GM21381 (cell line): ENCODE data around the gene CMTM7.

Experiments
- ATAC-seq: cut with Tn5 transposase; IDR thresholded peaks from one replicate; pipeline ENCODE4 v1.9.1; 2021; ENCODE audit warnings: mild to moderate bottlenecking, moderate library complexity; ENCODE audit not compliant: unreplicated experiment

The CMTM7 gene, protein sequence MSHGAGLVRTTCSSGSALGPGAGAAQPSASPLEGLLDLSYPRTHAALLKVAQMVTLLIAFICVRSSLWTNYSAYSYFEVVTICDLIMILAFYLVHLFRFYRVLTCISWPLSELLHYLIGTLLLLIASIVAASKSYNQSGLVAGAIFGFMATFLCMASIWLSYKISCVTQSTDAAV

DNA sequence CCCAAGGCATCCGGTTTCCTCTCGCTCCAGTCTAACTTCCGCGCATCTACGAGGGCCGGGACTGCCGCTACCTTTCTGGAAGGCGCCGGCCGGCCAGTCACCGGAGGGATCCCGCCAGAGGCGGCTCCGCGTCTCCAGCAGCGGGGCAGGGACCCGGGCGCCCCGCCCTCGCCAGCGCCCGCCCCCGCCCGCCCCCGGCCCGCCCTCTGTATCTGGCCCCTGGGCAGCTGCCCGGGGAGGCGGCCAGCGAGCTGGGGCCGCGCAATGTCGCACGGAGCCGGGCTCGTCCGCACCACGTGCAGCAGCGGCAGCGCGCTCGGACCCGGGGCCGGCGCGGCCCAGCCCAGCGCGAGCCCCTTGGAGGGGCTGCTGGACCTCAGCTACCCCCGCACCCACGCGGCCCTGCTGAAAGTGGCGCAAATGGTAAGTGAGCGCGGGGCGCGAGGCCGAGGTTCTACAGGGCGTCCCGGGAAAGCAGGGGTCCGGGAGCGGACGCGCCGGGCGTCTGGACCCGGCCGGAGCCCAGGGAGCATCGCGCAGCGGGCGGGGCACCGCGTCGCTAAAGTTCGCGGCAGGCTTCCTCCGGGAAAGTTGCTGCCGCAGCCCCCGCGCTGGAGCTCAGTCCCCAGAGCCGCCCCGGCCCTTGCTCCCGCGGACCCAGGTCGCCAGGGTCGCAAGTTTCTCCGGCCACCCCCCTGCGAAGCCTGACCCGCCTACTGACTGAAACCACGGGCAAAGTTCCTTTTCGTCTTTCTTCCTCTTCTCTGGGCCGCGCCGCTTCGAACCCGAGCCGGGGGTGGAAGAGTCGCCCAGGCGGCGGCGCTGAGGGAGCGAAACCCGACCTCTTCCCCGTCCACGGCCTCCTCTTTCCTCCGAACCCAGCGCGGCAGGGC, at the start of gene CMTM7:
CMTM7 (plus strand) TSS at position 211 of the 893 bp plus-strand sequence; CDS start at position 265, 54 bp downstream.
- peak; percentile 58 for ATAC-seq

DNA sequence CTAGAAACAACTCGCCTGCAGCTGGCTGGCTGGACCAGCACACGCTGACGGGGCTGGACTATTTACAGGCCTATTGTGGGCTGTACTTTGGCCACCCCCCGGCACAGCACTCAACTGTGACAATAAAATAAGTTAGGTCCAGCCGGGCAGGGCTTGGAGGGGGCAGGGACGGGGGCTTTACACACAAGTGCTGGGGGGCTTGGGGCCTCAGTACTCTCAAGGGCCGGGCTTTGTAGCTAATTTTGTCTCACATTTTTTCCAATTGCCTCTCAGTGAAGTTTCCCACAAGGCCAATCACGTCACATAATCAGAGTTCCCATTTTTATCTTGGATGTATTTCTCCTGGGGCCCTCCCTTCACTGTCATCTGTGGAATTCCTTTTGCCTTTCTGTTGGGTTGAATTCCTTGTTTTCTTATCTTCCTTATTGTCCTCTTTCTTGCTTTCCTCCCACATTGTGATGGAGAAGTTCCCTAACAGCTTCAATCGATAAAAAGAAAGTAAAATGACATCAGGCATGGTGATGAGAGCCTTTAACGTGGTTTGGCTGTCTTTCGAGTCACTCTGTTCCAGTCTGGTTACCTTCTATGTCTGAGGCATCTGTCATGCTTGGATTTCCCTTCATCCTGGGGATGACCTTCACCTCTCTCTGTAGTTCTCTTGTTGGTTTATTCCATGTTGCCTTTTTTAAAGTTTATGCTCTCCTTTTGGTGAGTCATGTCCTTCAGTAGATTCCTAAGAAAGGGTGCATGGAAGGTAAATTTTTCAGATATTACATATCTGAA, 44.1 kb upstream of the CMTM7 start:
- no peak for ATAC-seq

DNA sequence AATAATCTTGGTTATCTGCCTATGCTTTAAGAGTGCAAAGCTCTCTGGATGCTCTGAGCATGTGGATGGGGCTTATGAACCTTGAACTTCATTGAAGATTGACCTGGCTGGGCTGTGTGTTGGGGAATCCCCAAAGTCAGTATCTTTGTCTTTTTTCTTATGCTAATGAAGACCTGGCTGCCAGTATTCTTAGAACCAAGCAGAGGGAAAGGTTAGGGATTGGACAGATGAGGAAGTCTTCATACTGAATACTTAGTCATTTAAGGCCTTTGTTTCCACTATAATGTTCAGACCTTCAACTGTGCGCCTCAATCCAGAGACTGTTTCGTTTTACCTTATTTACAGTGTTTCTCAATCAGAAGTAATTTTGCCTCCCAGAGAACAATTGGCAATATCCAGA, 42.5 kb upstream of the CMTM7 start:
- no peak for ATAC-seq

DNA sequence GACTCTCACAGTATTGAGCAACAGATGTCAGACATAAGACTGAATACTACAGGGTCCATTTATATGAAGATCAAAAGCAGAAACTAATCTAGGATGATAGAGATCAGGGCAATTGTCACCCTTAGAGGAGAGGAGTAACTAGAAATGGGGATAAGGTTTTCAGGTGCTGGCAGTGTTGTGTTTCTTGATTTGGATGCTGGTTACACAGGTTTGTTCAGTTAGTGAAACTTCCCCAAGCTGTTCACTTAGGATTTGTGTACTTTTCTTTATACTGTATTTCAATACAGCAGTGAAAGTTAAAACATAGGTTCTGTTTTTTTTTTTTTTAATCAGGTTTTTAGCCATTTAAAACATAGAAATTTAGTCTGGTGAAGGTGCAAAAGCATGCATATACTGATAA, 39.1 kb upstream of the CMTM7 start:
- no peak for ATAC-seq

DNA sequence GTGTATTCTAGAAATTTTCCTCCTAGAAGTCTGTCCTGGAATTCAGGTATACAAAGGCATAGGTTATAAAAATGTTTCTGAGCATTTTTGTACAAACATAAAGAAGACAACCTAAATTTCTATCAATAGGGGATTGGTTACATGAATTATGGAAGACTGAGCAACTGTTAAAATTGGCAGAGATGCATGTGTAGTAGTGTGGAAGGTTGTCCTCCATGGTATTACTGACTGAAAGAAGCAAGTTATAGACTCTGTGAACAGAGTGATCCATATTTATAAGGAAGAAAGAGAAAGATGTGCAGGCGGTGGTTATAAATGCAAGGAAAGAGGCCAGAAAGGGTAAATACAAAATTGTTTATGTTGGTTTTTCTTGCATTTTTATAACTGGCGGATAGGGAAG, 38.3 kb upstream of the CMTM7 start:
- ATAC-seq, result no peak

DNA sequence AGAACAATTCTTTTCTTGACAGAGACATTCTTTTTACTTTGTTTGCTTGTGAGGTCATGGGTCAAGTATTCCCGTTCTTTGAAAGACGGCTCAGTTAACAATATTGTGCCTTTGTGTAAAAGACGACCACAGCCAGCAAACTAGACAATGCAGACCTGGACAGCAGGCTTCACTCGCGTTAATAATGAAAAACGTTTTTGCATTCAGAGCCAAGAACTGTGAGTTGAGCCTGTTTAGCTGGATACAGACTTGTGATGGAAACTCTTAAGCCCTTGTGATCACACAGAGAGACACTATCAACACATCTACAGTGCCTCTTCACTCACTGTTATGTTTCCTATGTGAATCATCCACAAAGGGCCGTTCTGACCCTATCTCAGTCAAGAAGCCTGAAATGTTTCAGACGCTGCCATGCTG, 37.3 kb upstream of the CMTM7 start:
- ATAC-seq, result no peak

DNA sequence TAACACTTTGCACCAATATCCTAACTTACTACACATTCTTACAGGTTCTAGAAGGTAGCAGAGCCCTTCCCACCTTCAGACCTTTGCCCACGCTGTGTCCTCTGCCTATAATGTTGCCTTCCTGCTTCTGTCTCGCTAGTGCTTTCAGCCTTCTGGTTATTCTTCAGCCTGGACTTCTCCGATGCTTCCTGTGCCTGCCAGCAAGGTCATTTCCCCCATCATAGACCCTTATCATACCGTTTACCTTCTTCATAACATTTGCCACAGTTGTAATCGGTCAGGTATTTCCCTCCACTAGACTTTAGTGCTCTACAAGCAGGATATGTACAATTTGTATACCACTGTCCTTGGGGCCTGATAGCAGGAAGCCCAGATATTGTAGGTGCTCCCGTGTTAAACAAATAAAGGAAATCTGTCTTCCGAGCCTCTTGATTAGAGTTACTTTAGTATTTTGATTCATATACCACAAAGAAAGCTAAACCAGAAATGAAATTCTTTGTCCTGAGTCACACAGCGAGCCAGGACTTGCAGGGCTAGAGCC, 35.8 kb upstream of the CMTM7 start:
- no peak for ATAC-seq

DNA sequence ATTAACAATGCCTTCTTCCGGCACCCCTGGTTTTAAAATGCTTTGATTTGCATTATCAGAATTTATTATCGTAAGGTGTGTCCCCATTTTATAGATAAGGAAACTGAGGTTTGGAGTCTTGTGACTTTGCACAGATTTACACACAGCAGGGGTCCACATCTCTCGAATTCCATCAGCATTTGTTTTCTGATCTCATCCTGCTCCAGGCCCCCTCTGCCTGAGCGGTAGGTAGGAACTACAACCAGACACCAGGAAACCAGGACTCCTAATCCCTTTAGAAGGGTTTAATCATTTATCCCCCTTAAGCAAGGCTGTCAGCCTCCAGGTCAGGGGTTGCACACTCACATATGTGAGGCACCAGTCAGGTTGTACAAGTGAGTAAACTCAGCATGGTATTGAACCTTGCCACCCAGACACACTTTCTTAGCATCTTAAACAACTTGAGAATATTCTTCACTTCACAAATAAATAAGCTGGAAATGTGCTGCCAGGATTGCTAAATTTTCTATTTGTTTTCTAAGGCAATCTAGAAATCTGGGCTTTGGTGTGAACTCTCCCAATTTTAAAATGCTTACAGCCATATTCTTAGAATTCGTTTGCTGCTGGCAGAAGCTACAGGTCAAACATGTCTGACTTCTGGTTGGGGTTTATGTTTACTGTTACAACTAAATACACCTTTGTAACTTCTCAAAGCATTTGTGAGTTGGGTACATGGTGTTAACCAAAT, 31.7 kb upstream of the CMTM7 start:
- no peak for ATAC-seq

DNA sequence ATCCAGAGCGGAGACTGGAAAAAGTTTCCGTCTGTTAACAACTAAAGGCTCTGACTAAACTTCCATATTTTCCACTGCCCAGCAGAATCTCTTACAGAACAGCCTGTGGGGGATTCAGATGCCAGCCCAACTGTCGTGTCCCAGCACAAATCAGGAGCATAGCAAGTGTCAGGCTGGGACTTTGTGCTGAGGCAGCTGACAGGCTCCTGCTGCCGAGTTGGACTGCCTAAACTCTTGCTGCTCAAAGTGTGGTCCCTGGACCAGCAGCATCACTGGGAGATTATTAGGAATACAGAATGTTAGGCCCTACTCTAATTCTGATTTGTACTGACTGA, 31.2 kb upstream of the CMTM7 start:
- no peak for ATAC-seq

DNA sequence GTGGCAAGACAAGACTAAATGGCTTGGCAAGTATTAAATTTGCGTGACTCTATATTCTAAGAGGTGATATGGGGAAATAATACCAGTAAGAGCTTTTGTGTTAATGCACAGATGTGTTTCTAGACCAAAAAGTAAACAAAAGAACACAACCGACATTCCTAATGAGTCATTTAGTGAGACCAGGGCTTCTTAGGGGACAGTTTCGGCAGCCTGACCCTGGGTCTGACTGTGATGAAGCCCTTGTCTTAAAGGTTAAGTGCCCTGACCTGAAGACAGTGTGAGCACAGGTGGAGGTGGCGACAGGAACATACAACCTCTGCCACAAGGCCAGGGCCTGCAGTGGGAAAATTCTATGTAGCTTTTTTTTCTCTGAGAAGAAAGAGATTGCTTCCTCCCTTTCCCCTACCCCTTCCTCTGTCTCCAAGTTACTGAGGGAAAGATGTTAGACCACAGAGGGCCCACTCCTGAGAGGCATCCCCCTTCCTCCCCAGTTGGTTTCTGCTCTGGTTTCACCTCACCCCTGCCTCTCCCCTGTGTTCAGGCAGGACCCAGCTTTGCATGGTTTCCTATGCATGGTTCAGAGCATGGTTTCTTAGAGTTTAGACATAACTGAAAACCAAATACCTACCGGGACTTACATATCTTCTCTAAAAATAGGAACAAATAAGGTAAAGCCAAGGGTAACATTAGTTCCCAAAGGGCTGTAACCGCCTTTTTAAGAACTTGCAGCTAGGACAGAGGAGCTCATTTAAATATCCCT, 24.8 kb upstream of the CMTM7 start:
- peak; percentile 56 for ATAC-seq

DNA sequence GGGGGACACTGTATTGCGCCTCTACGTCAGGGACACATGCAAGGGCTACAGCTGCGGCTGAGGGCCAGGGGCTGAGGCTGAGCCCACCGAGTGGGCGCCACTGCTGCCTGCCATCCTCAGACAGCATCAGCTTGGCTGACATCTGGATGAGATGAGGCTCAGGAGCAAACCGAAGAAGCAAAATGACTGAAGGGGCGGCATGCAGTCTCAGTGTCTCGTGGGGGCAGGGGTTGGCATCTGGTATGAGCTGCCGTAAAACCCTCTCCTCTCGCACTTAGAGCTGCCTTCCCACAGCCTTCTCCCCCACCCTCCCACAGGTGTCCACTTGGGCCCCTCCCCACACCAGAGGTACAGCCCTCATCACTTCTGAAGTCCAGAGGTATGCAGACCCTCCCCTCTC, 24.2 kb upstream of the CMTM7 start:
- no peak for ATAC-seq

DNA sequence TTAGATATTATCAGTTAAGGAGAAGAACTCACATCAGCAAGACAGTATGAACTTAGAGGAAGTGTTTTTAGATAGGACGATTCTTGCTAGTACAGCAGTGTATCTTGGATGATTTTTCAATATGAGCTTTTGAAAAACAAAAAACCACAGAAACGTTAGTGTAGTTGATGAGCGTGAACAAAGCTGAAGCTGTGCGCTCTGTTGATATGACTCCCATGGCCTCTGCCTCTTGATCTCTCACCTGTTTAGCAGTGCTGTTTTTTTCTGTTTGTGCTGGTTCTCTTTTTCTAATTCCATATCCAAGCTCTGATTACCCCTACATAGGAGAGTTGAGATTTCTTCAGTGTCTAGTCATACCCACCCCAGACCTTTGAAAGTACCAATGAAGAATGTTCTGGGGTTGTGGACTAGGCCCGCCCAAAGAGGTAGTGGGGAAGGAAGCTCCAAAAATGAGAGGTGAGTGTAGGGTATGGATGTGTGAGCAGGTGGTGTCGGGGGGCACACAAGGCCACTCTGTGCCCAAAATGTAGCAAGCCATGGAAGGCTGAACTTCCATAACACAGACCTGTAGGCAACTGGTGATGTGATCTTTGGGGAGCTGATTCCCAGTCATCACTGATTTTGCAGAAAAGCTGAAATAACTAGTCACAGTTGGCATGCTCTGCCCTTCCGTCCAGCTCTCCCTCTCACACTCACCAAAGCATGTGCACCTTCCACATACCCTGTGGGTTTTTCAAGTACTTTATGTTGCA, 20.0 kb upstream of the CMTM7 start:
- no peak for ATAC-seq

DNA sequence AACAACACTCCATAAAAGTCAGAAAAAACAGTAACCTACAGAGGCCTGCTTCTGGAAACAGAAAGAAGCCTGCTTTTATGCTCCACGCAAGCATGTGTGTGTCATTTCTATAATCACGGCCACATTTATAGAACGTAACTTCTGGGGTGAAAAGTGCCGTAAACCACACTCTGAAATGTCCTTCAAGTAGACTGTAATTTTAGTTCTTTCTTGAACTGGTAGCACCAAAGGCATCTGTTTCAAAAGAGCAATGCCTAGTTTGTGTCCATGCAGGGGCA, 19.5 kb upstream of the CMTM7 start:
- ATAC-seq, result no peak

DNA sequence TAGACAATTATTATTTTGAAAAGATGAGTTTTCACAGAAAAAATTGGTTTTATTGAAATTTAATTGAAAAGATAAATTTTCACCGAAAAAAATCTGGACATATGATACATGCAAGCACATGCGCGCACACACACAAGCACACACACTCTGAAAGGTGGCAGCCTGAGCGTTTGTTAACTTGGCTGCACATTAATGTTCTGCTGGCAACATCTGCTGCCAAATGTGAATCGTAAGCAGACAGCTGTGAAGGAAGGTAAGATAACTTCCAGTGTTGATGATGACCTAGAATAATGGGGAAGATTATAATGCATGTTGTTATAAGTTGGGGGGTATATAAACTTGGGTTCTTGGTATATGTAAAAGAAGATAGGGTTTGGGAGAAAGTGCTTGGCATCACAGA, 18.4 kb upstream of the CMTM7 start:
- ATAC-seq, result no peak

DNA sequence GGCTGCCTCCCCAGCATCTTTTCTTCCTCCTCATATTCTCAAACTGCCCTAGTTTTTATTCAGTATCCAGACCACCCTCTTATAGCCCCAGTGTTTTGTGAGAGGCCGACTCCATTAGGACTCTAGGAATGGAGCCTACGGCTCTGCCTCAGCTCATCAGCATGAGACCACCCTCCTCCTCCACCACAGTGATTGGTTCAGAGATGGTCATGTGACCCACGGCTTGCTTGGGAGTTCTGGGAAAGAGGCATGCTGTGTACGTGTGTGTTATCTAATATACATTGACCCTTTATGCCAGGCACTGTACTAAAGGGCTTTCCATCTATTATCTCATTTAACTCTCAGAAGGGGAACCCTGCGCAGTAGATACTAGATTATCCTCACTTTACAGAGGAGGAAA, 17.8 kb upstream of the CMTM7 start:
- ATAC-seq, result no peak

DNA sequence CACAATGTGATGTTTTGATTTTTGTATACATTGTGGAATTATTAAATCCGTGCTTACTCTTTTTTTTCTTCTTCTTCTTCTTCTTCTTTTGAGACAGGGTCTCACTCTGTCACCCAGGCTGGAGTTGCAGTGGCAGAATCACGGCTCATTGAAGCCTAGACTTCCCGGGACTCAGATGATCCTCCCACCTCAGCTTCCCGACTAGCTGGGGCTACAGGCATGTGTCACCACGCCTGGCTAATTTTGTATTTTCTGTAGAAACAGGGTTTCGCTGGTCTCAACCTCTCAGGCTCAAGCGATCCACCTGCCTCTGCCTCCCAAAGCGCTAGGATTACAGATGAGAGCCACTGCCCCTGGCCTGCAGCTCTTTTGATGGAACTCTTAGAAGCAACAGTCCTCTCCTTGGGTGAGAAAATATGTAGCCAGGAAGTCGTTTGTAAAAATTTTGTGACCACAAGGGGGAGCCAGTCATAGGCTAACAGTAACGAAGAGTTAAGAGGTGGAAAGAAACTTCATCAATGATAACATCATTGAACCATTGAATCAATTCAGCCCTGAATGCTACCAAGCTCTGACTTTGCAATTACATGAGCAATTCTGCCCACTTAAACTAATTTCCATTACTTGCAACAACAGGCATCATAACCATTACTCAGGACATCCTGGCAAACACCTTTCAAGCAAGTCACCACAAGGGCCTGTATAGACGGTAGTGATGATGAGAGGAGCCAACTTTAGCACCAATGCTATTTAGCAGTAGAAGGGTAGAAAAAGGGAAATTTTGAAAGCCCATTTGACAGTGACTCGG, 16.7 kb upstream of the CMTM7 start:
- ATAC-seq, result no peak

DNA sequence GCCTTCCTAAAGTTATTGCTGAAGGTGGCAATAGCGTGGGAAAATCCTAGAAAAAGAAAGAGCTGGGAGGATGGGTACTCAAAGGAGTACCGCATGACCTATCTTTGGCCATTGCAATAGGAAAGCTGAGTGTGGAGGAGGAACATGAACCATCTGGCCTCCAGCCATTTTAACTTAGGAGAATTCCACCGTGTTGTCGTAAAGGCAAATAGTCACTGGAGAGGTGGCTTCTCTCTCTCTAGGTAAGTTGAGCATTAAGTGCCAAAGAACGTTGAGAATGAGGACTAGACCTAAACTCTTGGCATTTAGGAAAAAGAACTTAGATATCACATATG, 16.1 kb upstream of the CMTM7 start:
- ATAC-seq, result no peak

DNA sequence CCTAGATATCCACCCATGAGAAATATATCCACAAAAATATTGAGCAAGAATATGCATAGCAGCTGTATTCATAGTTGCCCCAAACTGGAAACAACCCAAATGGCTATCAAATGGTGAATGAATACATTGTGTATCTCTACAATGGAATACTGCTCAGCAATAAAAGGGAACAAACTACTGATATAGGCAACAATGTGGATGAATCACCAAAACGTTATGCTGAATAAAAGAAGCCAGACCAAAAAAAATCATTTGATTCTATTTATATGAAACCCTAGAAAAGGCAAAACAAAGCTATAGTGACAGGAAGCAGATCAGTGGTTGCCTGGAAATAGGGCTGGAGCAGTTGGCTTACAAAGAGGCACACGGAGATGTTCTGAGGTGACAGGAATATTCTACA, 15.5 kb upstream of the CMTM7 start:
- ATAC-seq, result no peak
